ENCODE data around the gene LZIC. TPM values are rescaled to one million over a fixed set of nuclear protein-coding genes. Genes with fewer than 3 reads are reported as not detected.
A peak's percentile ranks its signal among the peaks of the same experiment; 100 is the strongest.

LZIC gene
- total RNA-seq, 1 donor from 2014 or later = 29.1 TPM

DNA sequence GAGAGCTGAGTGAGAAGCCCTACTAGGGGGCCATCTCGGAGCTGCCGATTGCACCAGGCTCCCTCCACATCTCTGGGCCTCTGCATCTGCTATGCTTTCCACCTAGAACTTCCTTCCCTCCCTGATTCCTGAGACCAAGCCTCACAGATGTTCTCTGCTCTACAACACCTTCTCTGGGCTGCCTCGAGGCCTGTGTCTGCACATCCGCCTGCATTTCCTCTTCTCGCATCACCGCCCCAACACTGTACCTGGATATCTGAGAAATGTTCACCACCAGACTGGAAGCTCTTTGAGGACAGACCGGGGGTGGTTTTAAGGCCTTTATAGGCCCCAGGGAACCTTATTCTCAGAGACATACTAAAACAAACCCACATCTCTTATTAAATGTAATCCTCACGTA, 53.8 kb downstream of the LZIC start:
- Histone ChIP-seq H3K4me1 (peaks cover 35% of the 10 kb centered on the region), H3K36me3 (no peaks in the 10 kb centered on the region), H3K27ac (peak overlapping the region; percentile 47), H3K27me3 (no peaks in the 10 kb centered on the region), H3K4me3 (no peak overlapping the region), H3K9me3 (no peaks in the 10 kb centered on the region)
- no peak for DNase-seq
- intact Hi-C loops (cut with DNase I) = no loop called here
- ATAC-seq = no peak
- TF ChIP-seq, protein P1, sequence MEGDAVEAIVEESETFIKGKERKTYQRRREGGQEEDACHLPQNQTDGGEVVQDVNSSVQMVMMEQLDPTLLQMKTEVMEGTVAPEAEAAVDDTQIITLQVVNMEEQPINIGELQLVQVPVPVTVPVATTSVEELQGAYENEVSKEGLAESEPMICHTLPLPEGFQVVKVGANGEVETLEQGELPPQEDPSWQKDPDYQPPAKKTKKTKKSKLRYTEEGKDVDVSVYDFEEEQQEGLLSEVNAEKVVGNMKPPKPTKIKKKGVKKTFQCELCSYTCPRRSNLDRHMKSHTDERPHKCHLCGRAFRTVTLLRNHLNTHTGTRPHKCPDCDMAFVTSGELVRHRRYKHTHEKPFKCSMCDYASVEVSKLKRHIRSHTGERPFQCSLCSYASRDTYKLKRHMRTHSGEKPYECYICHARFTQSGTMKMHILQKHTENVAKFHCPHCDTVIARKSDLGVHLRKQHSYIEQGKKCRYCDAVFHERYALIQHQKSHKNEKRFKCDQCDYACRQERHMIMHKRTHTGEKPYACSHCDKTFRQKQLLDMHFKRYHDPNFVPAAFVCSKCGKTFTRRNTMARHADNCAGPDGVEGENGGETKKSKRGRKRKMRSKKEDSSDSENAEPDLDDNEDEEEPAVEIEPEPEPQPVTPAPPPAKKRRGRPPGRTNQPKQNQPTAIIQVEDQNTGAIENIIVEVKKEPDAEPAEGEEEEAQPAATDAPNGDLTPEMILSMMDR (IDR thresholded peaks at IDR 0.05) = no peak

DNA sequence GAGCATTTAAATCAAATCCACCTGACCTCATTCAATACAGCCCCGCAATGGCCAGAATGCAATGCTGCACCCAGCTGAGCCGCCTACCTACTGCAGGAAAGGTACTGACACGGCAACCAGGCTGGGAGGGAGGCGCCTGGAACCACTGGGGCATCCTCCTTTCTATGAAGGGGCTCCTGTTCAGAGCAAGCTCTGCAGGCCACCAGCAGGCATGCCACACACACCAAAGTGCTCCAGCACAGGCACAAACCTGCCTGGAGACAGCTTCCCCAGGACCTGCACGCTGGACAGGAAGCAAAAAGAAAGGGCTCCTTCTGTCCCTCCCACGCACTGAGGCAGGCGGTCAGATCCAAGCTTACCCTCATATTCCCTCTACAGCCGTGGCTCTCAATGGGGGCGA, 54.3 kb downstream of the LZIC start:
- Histone ChIP-seq H3K4me3 (no peak overlapping the region), H3K36me3 (no peaks in the 10 kb centered on the region), H3K27me3 (no peaks in the 10 kb centered on the region), H3K27ac (no peak overlapping the region), H3K4me1 (peaks cover 35% of the 10 kb centered on the region), H3K9me3 (no peaks in the 10 kb centered on the region)
- no peak for DNase-seq
- intact Hi-C loops (cut with DNase I) = no loop called here
- TF ChIP-seq, protein P1 (IDR thresholded peaks at IDR 0.05) = no peak
- ATAC-seq = no peak

DNA sequence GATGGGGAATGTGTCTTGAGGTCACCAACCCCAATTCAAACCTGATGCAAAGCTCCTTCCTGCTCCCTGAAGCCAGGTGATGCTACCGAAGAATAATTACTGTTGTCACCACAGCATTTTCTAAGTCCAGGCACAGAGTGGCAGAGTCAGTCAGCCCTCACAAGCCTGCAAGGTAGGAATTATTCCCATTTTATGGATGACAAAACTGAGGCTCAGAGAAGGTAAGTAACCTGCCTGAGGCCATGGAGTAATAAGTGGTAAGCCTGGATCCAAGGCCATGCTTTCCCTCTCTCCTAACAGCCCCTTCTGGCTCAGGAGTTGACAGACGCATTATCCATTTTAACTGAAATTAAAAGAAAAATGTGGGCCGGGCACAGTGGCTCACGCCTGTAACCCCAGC, 56.1 kb downstream of the LZIC start:
- Histone ChIP-seq H3K36me3 (no peaks in the 10 kb centered on the region), H3K9me3 (no peaks in the 10 kb centered on the region), H3K27ac (no peak overlapping the region), H3K27me3 (no peaks in the 10 kb centered on the region), H3K4me3 (no peak overlapping the region), H3K4me1 (peaks cover 26% of the 10 kb centered on the region)
- TF ChIP-seq, protein P1 (IDR thresholded peaks at IDR 0.05) = no peak
- no peak for DNase-seq
- intact Hi-C loops (cut with DNase I) = no loop called here
- ATAC-seq = no peak

DNA sequence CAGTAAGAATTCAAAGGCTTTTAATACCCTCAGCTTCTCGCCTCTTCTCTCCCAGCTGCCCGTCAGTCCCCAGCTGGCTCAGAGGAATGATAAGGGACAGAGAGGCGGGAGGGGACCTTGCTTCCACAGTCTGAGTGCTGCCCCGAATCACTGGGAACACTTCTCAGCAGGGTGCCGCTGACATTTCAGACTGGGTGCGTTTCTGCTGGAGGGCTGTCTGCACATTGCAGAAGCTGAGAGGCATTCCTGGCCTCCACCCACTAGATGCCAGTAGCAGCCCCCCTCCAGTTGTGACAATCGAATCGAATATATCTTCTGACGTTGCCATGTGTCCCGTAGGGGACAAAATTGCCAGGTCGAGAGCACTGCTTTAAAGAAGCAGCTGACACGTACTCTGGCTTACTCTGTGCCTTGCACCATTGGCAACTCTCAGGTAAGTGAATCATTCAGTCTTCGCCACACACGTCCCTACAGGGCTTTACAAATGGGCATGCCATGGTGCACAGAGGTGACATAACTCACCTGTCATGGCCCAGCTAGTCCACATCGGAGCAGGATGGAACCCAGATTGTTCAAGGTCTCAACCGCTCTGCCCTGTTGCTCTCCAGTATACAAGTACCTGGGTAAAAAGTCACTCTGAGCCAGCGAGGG, 57.0 kb downstream of the LZIC start:
- Histone ChIP-seq H3K27me3 (no peaks in the 10 kb centered on the region), H3K9me3 (no peaks in the 10 kb centered on the region), H3K4me1 (peaks cover 22% of the 10 kb centered on the region), H3K27ac (no peak overlapping the region), H3K36me3 (no peaks in the 10 kb centered on the region), H3K4me3 (no peak overlapping the region)
- DNase-seq = no peak
- peak; percentile 57 for ATAC-seq
- TF ChIP-seq, protein P1 (IDR thresholded peaks at IDR 0.05) = no peak
- intact Hi-C loops (cut with DNase I) = no loop called here

DNA sequence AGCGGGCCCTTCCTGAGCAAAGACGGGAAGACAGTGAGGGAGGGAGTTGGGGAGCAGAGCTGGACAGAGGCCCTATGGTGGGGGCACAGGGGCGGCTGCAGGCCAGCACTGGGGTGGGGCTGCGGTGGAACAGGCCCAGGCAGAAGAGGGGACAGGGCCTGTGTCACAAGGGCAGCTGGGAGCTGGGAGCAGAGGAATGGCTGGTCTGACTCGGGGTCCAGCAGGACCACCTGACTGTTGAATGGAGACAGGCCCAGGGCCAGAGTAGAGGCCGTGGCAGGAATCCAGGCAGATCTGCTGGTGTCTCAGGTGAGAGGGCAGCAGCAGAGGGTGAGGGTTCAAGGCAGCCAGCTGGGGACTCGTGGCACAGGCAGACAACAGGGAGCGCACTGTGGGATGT, 58.4 kb downstream of the LZIC start:
- no peak overlapping the region for H3K27ac ChIP-seq
- H3K4me3 ChIP-seq = no peak overlapping the region
- no peaks in the 10 kb centered on the region for H3K9me3 ChIP-seq
- intact Hi-C loops (cut with DNase I) = no loop called here
- ATAC-seq (no peak), DNase-seq (no peak)
- no peaks in the 10 kb centered on the region for H3K36me3 ChIP-seq
- no peaks in the 10 kb centered on the region for H3K27me3 ChIP-seq
- peaks cover 9% of the 10 kb centered on the region for H3K4me1 ChIP-seq
- TF ChIP-seq, protein P1 (IDR thresholded peaks at IDR 0.05) = no peak

Data from upper lobe of right lung (tissue), 1 donor.